Sciatic nerve (tissue), 2 donors: ENCODE data around the gene PSAP. TPM values are rescaled to one million over a fixed set of nuclear protein-coding genes. Genes with fewer than 3 reads are reported as not detected.
A peak's percentile ranks its signal among the peaks of the same experiment; 100 is the strongest.

Experiments
- ATAC-seq: fragments of 200-7000 bp; cut with Tn5 transposase; one replicate; pipeline ENCODE4 v1.9.1; 2020; ENCODE audit warnings: mild to moderate bottlenecking, moderate library complexity
- DNase-seq: peaks from one replicate; pipeline ENCODE4 v3.0.0-alpha.2; 2020; ENCODE audit warnings: low spot score
- intact Hi-C: fragments of 100-400 bp; cut with DNase I; formaldehyde crosslinking; loops from one replicate; pipeline ENCODE4 v1.14.2; 2022
- total RNA-seq: library from RNA; stranded (reverse); fragmentation: NEBNext Ultra II Directional; extraction: Animal tissue kit (Norgen Biotek cat#: 25700); gene quantifications from one replicate; pipeline ENCODE4 v1.2.1, GENCODE V29; 2021
- donor health status: DM: no; HTN: no; CAD: no.
- donor health status: DM: no; HTN: no; CAD: no.

PSAP gene
- total RNA-seq, 1 donor from 2014 or later: 920 TPM

DNA sequence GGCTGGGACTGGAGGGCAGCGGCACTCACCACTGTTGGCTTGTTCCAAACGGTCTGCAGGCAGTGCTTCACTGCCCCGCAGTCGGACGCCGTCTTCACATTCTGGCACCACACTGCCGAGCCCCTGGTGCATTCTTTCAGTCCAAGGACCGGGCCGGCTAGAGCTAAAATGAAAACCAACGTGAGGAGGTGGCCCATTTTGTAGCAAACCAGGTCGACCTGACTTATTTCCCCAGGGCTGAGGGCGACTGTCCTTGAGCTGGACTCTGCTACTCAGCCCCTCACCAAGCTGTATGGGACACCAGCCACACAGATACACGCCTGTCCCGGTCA is 16.7 kb downstream of the PSAP start:
- no peak for ATAC-seq
- no peak for DNase-seq
- intact Hi-C loops: no loop called here

DNA sequence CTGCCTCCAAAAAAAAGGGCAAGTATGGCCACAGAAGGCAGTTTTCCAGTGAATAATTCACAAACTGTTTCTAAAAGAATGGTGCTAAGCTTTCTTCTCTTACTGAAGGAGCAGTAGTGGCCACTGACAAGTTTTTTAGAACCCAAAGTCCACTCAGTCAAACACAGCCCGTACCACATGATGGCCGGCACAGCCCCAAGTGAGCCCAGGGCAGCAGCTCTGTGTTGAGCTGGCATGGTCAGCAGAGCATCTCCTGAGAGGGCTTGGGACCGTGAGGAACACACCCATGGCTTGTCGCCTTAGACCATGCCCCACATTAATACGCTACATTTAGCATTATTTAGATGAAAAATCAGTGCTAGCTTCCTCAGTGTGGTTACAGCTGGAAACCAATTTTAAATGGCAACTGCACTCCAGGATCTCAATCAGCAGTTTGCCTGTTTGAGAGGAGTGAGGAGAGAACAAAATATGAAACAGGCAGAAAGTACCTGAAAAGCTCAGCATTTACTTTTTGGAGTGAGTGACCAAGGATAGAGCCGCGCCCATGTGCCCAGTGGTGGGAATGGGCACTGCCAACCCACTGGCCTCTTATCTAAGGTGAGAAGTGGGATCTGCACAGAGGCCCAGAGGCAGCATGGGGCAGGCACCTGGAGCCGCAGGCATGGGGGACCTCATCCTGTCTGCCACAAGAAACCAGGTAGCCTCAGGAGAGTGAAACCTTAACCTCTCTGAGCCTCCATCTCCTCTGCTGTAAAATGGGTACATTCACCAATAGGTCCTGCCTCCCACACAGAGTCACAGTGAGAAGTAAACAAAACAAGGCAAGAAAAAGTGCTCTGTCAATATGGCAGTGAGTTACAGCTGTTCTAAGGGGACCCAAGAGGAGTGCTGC is 17.4 kb downstream of the PSAP start:
- intact Hi-C loops: no loop called here
- DNase-seq: no peak

DNA sequence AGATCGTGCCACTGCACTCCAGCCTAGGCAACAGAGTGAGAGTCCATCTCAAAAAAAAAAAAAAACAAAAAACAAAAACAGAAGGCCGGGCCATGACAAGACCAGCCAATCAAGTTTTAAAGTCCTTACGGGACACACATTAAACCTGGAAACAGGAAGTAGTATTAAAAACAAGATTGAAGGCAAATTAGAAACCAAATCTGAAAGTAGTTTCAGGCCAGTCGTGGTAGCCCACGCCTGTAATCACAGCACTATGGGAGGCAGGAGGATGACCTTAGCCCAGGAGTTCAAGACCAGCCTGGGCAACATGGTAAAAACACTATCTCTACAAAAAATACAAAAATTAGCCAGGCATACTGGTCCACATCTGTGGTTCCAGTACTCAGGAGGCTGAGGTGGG is 18.1 kb downstream of the PSAP start:
- ATAC-seq: no peak
- no peak for DNase-seq
- intact Hi-C loops: no loop called here

More for the DNA sequence above, 17.4 kb downstream of the PSAP start:
- no peak for ATAC-seq

DNA sequence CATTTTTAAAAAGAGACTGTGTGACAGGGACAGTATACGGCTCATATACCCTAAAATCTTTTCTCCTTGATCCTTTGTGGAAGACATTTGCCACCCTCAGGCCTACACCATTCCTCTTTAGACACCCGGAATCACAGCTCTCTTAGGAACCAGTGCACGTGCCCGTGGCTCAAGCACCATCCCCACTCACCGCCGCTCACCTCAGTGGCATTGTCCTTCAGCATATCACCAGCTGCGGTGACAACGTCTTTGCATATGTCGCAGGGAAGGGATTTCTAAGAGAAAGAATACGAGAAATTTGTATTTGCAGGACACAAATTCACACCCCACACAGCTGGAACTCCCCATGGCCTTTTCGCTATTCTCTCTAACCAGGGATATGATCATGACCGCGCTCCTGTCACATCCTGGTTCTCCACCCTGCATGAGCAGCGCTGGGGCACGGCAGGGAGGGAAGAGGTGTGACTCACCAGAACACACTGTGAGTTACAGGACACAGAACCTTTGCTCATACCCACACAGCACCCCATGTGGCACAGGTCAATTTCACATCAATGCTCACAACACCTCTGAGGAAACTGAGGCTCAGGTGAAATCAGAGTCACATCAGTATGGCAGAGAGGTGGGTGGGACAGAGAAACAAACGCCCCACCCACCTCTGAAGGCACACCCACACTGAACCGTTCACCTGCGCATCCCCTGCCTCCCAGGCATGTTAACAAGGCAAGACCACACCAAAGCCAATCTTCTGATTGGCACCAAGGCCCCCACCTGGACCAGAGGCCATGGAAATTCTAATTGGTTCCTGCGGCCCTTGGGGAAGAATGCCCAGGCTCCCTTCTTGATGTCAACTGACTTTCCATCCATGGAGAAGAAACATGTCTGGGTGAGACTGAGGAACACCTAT is 19.2 kb downstream of the PSAP start:
- intact Hi-C loops: no loop called here

DNA sequence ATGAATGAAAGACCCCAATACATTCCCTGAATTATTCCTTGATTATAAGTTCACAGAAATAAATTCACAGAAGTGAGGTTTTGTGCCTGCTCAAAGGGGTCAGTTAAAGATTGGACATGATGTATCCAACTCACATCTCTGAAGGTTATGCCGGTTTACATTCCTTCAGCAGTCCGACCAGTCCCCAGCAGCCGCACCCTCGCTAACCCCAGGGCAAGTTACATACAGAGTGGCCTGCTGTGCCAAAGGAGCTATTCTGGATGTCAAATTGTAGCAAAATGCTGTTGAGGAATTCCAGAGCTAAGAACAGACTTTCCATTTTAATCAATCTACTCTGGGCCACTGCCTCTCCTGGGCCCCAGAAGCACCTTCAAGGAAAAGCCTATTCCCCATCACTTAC is 20.3 kb downstream of the PSAP start:
- DNase-seq (no peak), ATAC-seq (no peak)
- intact Hi-C loops: no loop called here

More for the DNA sequence above, 19.2 kb downstream of the PSAP start:
- ATAC-seq: no peak
- DNase-seq: no peak

DNA sequence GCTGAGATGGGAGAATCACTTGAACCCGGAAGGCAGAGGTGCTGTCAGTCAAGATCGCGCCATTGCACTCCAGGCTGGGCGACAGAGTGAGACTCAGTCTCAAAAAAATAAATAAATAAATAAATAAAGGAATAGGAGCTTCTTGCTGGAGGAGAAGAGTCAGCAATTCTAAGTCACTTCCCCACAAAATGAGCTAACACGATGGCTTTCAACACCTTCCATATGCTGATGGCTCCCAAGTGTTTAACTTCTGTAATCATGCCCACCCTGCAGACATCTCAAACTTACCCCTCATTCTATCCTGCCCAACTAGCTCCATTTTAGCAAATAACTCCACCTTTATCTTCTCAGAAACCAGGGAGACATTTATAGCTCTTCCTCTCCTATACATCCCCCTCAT is 21.2 kb downstream of the PSAP start:
- DNase-seq: no peak
- intact Hi-C loops: no loop called here
- no peak for ATAC-seq

DNA sequence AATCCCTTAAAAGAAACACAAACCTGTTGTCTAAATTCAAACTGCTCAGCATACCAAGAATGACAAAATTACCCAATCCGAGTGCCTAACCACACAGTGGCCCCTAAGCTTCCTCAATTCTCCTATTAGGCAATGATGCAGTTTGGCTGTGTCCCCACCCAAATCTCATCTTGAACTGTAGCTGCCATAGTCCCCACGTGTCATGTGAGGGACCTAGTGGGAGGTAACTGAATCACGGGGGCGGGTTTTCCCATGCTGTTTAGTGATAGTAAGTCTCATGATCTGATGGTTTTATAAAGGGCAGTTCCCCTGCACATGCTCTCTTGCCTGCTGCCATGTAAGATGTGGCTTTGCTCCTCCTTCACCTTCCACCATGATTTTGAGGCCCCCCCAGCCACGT is 21.9 kb downstream of the PSAP start:
- intact Hi-C loops: no loop called here
- ATAC-seq: peak; percentile 77
- no peak for DNase-seq

DNA sequence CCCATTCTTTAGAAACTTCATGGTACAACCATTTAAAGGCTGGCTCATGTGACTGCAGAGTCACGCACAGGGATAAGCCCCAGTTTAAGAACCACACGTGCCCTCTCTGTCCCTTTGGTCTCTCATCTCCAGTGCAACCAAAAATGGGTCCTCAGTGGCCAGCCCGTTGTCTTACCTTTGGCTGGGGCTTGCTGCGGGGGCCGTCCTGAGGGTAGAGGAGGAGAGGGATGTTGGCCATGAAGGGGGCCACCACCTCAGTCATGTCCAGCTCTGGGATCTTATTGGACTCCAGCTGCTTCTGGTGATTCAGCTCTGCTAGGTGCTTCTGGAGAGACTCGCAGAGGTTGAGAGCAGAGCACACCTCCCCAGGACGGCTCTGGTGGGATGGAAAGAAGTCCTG is 22.3 kb downstream of the PSAP start:
- DNase-seq (no peak), ATAC-seq (peak; percentile 9)

DNA sequence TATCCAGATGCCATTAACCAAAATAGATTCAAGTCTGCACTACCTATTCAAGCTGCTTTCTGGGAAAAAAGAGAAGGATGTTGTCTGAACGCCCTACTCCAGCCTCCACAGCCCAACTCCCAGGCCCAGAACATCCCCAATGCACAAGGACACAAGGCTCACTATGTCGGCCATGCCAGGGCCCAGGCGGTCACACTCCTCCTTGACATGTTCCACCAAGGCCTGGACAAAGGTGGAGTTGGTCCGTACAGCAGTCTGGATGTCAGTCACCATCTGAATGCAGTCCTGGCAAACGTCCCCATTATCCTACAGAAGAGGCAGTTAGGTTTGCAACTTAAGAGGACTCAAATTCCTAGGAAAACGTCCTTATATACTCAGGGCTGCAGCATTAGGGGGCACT is 23.2 kb downstream of the PSAP start:
- intact Hi-C loops: no loop called here
- ATAC-seq (no peak), DNase-seq (no peak)

More for the DNA sequence above, 22.3 kb downstream of the PSAP start:
- intact Hi-C loops: no loop called here

DNA sequence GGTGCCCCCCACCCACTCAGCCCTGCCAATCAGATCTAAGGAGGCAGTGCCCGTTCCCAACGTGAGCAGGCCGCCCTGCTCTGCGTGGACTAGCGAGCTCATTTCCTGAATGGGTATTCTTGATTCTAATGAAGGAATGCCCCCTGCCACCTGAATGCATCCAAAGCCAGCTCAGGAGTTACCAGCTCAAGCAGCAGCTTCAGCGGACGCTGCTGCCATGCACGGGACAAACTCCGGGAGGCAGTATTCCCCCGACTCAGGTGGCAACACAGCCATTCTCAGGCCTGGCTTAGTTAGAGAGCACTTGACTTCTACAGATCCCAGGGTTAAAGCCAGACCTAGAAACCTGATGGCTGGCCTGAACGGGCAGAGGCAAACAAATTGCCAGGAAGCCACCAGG is 25.8 kb downstream of the PSAP start:
- intact Hi-C loops: no loop called here
- no peak for DNase-seq

DNA sequence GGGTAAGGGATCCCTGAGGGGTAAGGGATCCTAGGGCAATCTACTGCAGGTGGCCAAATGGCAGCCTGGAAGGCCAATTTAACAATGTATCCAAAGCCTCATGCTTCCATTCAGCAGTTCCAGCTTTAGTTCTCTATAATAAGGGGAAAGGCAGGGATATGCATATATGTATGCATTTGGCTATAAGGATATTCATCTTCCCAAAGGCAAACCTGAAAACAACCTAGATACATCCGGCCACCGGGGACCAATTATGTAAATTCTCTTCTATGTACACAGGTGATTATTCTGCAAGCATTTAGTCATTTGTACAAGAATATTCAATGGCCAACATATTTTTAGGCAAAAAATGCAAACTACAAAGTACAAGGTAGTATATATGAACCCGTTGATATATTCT is 26.7 kb downstream of the PSAP start:
- intact Hi-C loops: no loop called here
- ATAC-seq: no peak
- DNase-seq: no peak

More for the DNA sequence above, 25.8 kb downstream of the PSAP start:
- ATAC-seq: no peak

DNA sequence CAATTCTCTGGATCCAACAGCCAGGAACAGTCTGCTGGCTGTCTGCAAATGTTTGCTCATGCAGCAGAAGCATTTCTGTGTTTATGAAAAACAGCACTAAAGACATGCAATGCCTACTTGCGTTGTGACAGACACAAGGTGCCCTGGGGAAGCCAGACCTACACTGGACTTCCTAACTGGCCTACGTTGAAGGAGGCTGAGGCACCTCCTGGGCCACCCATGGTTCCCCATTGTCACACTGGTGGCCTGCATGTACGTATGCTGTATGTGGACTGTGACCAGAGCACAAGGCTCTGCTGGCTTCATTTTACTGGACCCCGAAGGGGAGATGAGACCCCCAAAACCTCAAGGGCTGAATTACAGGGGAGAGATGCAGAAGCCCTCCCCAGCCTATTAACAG is 27.7 kb downstream of the PSAP start:
- intact Hi-C loops: no loop called here
- no peak for ATAC-seq
- no peak for DNase-seq

DNA sequence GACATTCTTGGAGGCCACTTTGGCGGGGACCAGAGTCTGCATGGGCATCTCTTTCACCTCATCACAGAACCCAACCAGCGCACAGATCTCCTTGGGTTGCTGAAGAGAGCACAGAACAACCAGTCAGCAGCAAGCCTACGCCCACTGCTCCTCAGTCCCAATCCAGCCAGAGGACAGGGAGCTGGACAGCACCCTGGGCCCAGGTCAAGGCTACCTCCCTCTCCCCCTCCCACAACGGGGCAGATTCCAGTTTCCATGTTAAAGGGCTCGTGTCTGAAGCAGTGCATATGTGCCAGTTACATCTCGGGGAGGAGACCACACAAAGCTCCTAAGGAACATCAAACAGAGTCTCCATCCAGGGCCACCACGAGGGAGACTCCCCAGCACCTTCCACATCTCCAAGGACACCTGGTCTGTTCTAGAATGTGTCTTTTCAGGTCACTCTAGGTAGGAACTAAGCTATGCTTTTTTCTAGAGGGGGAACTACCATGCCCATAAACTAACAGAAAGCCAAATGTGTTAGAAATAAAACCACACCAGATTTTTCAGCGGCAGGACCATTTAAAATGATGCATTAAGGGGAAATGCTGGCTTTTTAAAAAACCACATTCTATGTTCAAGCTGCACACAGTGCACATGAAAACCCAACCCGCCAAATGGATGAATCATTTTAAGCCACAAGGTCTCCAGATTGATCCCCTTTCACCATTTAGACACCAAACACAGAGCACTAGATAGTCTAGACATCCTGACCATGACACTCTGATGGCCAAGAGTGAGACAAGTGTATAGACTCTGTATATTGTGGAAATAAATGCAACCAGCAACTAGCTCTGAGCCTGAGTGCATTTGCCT is 28.9 kb downstream of the PSAP start:
- ATAC-seq (no peak), DNase-seq (no peak)
- intact Hi-C loops: no loop called here

DNA sequence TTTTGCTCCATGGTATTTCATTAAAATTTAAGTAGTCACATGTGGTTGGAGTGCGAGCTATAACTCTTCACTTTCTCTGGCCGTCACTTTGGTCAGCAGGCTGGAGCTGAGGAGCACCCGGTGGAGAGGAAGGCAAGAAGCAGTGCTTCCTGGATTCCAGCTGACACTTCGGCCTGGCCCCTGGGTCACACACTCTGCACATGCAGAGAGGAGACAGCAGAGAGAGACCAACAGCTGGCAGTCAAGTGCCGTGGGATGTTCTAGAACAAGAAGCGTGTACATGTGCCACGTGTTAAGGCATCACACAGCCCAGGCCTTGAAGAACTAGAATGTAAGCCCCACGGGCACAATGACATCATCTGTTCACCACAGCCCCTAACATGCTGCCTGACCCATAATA is 30.1 kb downstream of the PSAP start:
- DNase-seq (no peak), ATAC-seq (no peak)

DNA sequence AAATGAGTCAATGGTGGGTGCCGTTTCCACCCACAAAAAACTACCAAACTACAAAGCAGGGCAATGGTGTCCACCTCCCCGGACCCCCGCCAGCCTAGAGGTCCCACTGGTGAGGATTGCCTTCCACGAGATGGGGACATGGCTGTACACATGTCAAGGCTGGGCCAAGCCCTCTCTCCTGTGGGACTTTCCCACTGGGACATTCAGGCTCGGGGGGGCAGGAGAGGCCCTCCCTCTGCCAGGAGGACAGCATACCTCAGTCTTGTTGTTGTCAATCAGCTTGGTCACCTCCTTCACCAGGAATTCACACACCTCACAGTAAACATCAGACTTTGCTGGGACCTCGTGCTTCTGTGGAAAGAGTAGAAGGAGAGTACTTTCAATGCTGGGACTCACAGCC is 31.1 kb downstream of the PSAP start:
- no peak for DNase-seq
- no peak for ATAC-seq
- intact Hi-C loops: no loop called here

More for the DNA sequence above, 30.1 kb downstream of the PSAP start:
- intact Hi-C loops: no loop called here

DNA sequence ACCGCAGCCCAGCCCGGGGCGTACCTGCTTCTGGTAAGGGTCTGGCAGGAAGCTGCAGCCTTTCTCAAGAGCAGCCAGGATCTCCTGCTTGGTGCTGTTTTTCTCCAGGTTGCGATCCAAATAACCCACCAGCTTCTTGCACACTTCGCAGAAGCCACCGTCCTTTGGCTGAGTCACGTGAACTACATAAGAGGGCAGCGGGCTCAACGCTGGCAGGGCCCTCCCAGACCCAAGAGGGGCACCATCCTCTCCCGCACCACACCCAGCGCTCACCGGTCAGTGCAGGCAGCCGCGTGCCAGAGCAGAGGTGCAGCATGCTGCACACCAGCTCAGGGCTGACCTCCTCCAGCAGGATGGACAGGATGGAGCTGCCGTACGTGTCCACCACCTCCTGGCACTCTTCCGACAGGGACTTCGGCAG is 31.6 kb downstream of the PSAP start:
- DNase-seq: no peak
- intact Hi-C loops: no loop called here
- no peak for ATAC-seq

DNA sequence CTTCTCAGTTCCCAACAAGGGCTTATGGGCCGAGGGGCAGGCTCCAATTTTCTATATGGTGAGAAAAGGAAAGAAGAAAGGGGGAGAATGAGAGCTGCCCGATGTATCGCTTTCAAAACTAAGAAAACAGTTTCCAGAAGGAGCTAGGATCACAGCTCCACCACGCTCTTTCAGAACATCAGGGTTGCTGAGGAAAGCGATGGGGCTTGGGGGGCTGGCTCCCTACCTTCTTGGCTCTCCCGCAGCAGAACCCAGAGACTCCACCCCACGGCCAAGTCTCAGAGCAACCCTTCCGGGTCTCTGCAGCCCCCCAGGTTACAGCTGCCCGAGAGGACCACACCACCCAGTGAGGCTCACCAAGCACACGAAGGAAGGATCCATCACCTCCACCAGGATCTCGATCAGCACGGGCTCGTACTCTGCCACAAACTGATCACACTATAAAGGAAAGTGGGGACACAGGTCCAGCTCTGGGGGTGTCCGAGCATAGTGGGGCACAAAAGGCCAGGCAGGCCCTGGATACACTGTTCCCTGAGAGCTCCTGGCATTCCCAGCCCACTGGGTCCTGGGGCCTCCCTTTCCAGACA is 32.3 kb downstream of the PSAP start:
- DNase-seq: no peak
- ATAC-seq: no peak
- intact Hi-C loops: no loop called here

DNA sequence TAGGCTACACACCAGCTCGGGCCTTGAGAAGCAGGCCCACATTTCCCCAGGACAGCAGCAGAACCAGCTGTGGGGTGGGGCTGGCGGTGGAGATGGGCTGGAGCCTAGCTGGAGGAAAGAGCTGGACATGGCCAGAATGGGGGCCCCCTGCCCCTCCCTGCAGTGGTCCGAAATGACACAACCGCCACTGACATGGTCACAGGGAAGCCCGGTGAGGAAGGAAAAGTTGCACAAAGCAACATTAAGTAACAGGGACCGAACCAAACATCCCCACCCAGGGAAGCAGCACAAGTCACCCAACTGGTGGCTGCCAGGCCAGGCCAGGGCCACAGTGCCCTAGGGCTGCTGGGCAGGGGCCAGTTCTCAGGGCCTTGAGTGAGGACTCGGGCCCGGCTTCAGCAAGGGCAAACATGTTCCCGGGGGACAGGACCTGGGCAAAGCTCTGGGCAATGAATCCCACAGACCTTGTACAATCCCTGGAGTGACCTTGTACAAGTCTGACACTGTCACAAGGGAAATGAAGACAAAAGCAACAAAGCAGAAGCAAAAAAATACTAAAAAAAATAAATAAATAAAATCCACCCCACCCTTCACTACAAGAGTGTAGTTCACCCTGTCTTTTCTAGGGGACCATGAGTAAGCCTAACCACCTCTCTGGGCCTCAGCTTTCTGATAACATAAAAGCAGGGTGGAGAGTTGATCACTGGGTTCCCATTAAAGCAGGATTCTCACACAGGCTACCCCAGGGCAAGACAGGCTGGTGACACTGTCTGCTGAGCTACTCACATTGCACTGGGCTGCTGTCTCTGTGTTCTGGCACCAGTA is 33.0 kb downstream of the PSAP start:
- intact Hi-C loops: no loop called here
- ATAC-seq (peak; percentile 63), DNase-seq (no peak)
